ENCODE data around the gene MACROD2. TPM values are rescaled to one million over a fixed set of nuclear protein-coding genes. Genes with fewer than 3 reads are reported as not detected.

The MACROD2 gene
- total and polyA plus RNA-seq, 7 donors = 0.20 to 4.8 (median 0.87) TPM

GRCh38 chr20:14759979-14760378 lies 764.7 kb downstream of the MACROD2 start:
- intact Hi-C loops (cut with DNase I) = no loop called here
- no peaks in the 10 kb centered on the region for H3K9me3 ChIP-seq
- TF ChIP-seq CTCF (IDR thresholded peaks at IDR 0.05) = no peak
- no peaks in the 10 kb centered on the region for H3K36me3 ChIP-seq (ENCODE audit: insufficient read depth in 1 of 2, low read depth in 1 of 2)
- 62 to 76% (median 65%) methylated on average over 4 of the region's 4 CpGs for WGBS, 3 donors
- H3K27ac ChIP-seq = no peak overlapping the region
- ATAC-seq (no peak), DNase-seq (no peak)
- no peak overlapping the region for H3K4me3 ChIP-seq
- H3K27me3 ChIP-seq (ENCODE audit: insufficient read depth in 3 of 3, low read length in 2 of 3) = no peaks in the 10 kb centered on the region
- no peaks in the 10 kb centered on the region for H3K4me1 ChIP-seq

- H3K27ac ChIP-seq = no peak overlapping the region
- no peaks in the 10 kb centered on the region for H3K4me1 ChIP-seq
- no peaks in the 10 kb centered on the region for H3K36me3 ChIP-seq (ENCODE audit: insufficient read depth in 1 of 2, low read depth in 1 of 2)
- H3K9me3 ChIP-seq = no peaks in the 10 kb centered on the region
- DNase-seq (no peak), ATAC-seq (no peak)
- H3K27me3 ChIP-seq (ENCODE audit: insufficient read depth in 3 of 3, low read length in 2 of 3) = no peaks in the 10 kb centered on the region
- intact Hi-C loops (cut with DNase I) = no loop called here
- WGBS, 3 donors = 88 to 94% (median 90%) methylated on average over 5 of the region's 5 CpGs
- TF ChIP-seq CTCF (IDR thresholded peaks at IDR 0.05) = no peak
- H3K4me3 ChIP-seq = no peak overlapping the region
Observed at GRCh38 chr20:14761903-14762302, 766.6 kb downstream of the MACROD2 start.

- Histone ChIP-seq H3K4me1 (no peaks in the 10 kb centered on the region), H3K27ac (no peak overlapping the region), H3K27me3 (ENCODE audit: insufficient read depth in 3 of 3, low read length in 2 of 3) (no peaks in the 10 kb centered on the region), H3K36me3 (ENCODE audit: insufficient read depth in 1 of 2, low read depth in 1 of 2) (no peaks in the 10 kb centered on the region), H3K9me3 (no peaks in the 10 kb centered on the region), H3K4me3 (no peak overlapping the region)
- WGBS, 3 donors = 63 to 87% (median 65%) methylated on average over 6 of the region's 6 CpGs
- ATAC-seq = no peak
- no peak for DNase-seq
- TF ChIP-seq CTCF (IDR thresholded peaks at IDR 0.05) = no peak
- intact Hi-C loops (cut with DNase I) = no loop called here
Observed at GRCh38 chr20:14764511-14765369, 769.4 kb downstream of the MACROD2 start.

GRCh38 chr20:14765370-14765701 lies 770.0 kb downstream of the MACROD2 start:
- intact Hi-C loops (cut with DNase I) = no loop called here
- TF ChIP-seq CTCF (IDR thresholded peaks at IDR 0.05) = no peak
- WGBS, 3 donors = 79 to 83% (median 80%) methylated on average over 3 of the region's 3 CpGs
- Histone ChIP-seq H3K4me3 (no peak overlapping the region), H3K27me3 (ENCODE audit: insufficient read depth in 3 of 3, low read length in 2 of 3) (no peaks in the 10 kb centered on the region), H3K36me3 (ENCODE audit: insufficient read depth in 1 of 2, low read depth in 1 of 2) (no peaks in the 10 kb centered on the region), H3K4me1 (no peaks in the 10 kb centered on the region), H3K9me3 (no peaks in the 10 kb centered on the region), H3K27ac (no peak overlapping the region)
- ATAC-seq = no peak
- DNase-seq = no peak

GRCh38 chr20:14773486-14773885 lies 778.2 kb downstream of the MACROD2 start:
- no peak for DNase-seq
- H3K27ac ChIP-seq = no peak overlapping the region
- ATAC-seq = no peak
- TF ChIP-seq CTCF (IDR thresholded peaks at IDR 0.05) = no peak
- H3K4me1 ChIP-seq = peaks cover 8% of the 10 kb centered on the region
- H3K27me3 ChIP-seq (ENCODE audit: insufficient read depth in 3 of 3, low read length in 2 of 3) = no peaks in the 10 kb centered on the region
- H3K4me3 ChIP-seq = no peak overlapping the region
- no peaks in the 10 kb centered on the region for H3K36me3 ChIP-seq (ENCODE audit: insufficient read depth in 1 of 2, low read depth in 1 of 2)
- intact Hi-C loops (cut with DNase I) = no loop called here
- no peaks in the 10 kb centered on the region for H3K9me3 ChIP-seq

Data from psoas muscle (tissue), 8 donors.